ENCODE results near the gene ZNF280B. TPM values are rescaled to one million over a fixed set of nuclear protein-coding genes. Genes with fewer than 3 reads are reported as not detected.
"Not testable (repeated sequence)": the region's sequence is repeated elsewhere in the genome, so short reads cannot be mapped to it uniquely, and the experiment has no call there.

ZNF280B gene
- total and polyA plus RNA-seq, 12 donors: 0.01 to 2.7 (median 0.80) TPM

GRCh38 chr22:22498267-22498666, 10.3 kb downstream of the ZNF280B start:
- TF ChIP-seq CTCF (IDR thresholded peaks at IDR 0.05): no peak
- ATAC-seq: no peak
- Histone ChIP-seq H3K27ac (no peak overlapping the region), H3K27me3 (no peaks in the 10 kb centered on the region), H3K9me3 (no peaks in the 10 kb centered on the region), H3K4me1 (no peaks in the 10 kb centered on the region), H3K4me3 (no peak overlapping the region), H3K36me3 (no peaks in the 10 kb centered on the region)
- intact Hi-C loops (cut with DNase I): no loop called here
- DNase-seq: no peak
- WGBS, 2 donors: 76 to 87% methylated on average over 2 of the region's 2 CpGs

GRCh38 chr22:22491589-22491988, 17.0 kb downstream of the ZNF280B start:
- H3K9me3 ChIP-seq; H3K36me3 ChIP-seq; intact Hi-C loops (cut with DNase I); H3K4me1 ChIP-seq; DNase-seq; H3K27ac ChIP-seq; H3K27me3 ChIP-seq; ATAC-seq; H3K4me3 ChIP-seq: not testable (repeated sequence)
- 97 to 99% methylated on average over 3 of the region's 3 CpGs for WGBS, 2 donors

- DNase-seq: no peak
- H3K9me3 ChIP-seq: no peaks in the 10 kb centered on the region
- H3K27ac ChIP-seq: no peak overlapping the region
- TF ChIP-seq CTCF (IDR thresholded peaks at IDR 0.05): no peak
- no peak overlapping the region for H3K4me3 ChIP-seq
- 92 to 96% methylated on average over 5 of the region's 5 CpGs for WGBS, 2 donors
- ATAC-seq: no peak
- H3K4me1 ChIP-seq: peaks cover 0 to 10% (median 0%) of the 10 kb centered on the region in 9 donors
- intact Hi-C loops (cut with DNase I): no loop called here
- H3K27me3 ChIP-seq: no peaks in the 10 kb centered on the region
- no peaks in the 10 kb centered on the region for H3K36me3 ChIP-seq
Measured at GRCh38 chr22:22488736-22489135, 19.8 kb downstream of the ZNF280B start.

GRCh38 chr22:22487869-22488597, 20.5 kb downstream of the ZNF280B start:
- H3K27me3 ChIP-seq: no peaks in the 10 kb centered on the region
- H3K36me3 ChIP-seq: no peaks in the 10 kb centered on the region
- 92 to 93% methylated on average over 12 of the region's 12 CpGs for WGBS, 2 donors
- no peaks in the 10 kb centered on the region for H3K9me3 ChIP-seq
- TF ChIP-seq CTCF (IDR thresholded peaks at IDR 0.05): no peak
- H3K27ac ChIP-seq: no peak overlapping the region
- H3K4me1 ChIP-seq: peaks cover 0 to 10% (median 0%) of the 10 kb centered on the region in 9 donors
- H3K4me3 ChIP-seq: no peak overlapping the region
- DNase-seq (no peak), ATAC-seq (no peak)
- intact Hi-C loops (cut with DNase I): no loop called here

- Histone ChIP-seq H3K4me3 (no peak overlapping the region), H3K27me3 (no peaks in the 10 kb centered on the region), H3K27ac (no peak overlapping the region), H3K9me3 (no peaks in the 10 kb centered on the region), H3K36me3 (no peaks in the 10 kb centered on the region), H3K4me1 (peaks cover 0 to 10% (median 0%) of the 10 kb centered on the region in 9 donors)
- DNase-seq (no peak), ATAC-seq (no peak)
- 94 to 96% methylated on average over 6 of the region's 6 CpGs for WGBS, 2 donors
- TF ChIP-seq CTCF (IDR thresholded peaks at IDR 0.05): no peak
- intact Hi-C loops (cut with DNase I): no loop called here
Measured at GRCh38 chr22:22487059-22487458, 21.5 kb downstream of the ZNF280B start.
